ENCODE results near the gene ITPK1.
A peak's percentile ranks its signal among the peaks of the same experiment; 100 is the strongest.
"Not testable (repeated sequence)": the region's sequence is repeated elsewhere in the genome, so short reads cannot be mapped to it uniquely, and the experiment has no call there.

ITPK1 gene

DNA sequence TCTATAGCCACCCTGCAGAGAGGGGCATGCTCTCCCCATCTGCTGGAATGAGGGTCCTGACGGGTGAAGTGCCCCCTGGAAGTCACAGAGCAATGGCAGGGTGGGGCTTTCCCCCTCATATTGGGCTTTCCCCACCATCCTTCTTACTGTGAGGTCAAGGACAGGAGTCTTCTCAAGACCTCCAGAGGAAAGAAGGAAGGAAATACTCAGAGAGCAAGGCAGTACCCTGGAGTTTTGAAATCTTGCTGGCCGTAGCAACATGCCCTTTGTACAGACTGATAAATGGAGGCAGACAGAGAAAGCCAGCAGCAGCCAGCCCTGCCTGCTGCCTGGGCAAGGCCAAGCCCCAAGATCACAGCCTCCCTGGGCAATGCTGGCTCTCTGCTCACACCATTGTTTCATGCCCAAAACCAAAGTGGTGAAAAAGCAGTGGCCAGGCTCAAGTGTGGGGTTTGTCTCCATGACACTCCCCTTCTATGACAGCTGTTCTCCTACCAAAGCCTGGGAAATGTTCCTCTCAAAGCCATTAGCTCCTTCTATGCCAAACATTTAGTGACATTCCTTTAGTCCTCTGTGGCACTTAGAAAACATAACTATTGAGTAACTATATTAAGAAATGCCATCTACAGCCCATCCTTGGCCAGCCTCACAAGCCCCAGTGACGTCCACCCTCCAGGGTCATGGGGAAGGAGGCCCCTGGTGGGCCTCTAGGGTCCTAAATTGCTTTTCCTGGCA, 13.2 kb upstream of the ITPK1 start:
- DNase-seq = no peak

- DNase-seq = no peak
These were observed 10.4 kb upstream of the ITPK1 start for GRCh38 chr14:93126111-93126510.

GRCh38 chr14:93122826-93123225, 7.1 kb upstream of the ITPK1 start:
- DNase-seq = no peak

GRCh38 chr14:93121030-93121834, 5.5 kb upstream of the ITPK1 start:
- DNase-seq = no peak

DNA sequence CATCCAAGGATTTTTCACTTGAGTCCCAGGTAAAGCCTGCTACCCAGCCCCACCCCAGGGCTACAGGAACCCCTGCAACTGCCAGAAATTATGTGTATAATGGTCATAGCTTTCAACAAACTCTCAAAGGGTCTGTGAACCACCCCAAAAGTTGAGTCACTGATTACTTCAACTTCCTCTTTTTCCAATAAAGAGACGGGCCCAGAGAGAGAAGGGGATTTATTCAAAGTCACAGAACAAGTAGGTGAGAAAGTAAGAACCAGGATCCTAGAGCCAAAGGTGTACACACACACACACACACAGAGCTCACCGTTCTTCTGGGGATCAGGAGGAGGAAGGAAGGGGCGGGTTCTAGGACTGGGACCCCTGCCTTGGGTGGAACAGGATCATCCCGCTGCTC, 4.8 kb upstream of the ITPK1 start:
- no peak for DNase-seq

- no peak for DNase-seq
These were observed 1.0 kb upstream of the ITPK1 start for GRCh38 chr14:93116676-93117200.

DNA sequence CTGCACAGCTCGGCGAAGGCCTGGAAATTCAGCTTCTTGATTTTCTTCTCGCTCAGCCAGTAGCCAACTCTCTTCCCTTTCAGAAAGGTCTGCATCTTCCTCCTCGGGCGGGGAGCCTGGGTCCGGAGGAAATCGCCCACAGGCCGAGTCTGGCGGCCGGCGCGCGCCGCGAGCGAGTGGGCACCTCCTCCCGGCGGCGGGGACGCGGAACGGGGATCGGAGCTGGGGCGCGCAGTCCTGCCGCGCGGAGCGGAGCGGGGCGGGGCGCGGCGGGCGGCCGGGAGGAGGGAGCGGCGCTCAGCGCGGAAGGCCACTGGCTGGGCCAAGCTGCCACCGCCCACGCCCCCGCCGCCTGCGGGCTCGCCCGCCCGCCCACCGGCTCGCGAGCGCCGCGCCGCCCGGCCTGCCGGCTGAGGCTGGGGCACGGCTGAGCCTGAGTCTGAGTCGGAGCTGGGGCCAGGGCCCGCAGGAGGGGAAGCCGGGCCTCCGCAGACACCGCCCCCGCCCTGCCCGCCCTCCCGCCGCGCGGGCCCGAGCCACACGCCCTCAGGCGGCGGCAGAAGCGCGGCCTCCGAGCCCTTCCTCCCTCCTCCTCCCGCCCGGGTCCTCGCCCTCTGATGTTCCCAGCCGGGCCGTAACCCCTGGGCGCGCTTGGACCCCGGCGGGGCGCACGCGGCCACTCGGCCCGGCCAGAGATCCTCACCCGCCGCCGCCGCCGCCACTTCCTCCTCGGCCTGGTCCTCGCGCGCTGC, 480 bp downstream of the ITPK1 start:
- peak; percentile 81 for DNase-seq

- no peak for DNase-seq
These were observed 1.0 kb downstream of the ITPK1 start for GRCh38 chr14:93114713-93115068.

GRCh38 chr14:93114068-93114710, 1.5 kb downstream of the ITPK1 start:
- DNase-seq = no peak

DNA sequence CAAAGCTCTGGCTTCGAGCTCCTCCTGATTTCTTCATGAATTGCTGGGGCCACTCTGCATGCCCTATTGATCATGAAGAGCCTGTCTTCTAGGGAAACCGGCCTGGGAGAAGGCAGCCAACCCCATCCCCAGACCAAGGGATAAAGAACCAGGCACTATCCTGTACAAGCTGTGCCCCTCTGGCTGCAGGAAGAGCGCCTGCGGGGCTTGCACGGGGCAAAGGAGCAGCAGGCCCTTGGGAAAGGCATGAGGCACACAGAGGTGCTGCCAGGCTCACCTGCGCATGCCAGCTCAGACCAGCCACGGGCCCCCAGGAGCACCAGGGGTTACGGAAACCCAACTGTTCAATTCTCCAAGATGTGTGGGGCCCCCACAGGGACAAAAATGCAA, 2.1 kb downstream of the ITPK1 start:
- no peak for DNase-seq

GRCh38 chr14:93112891-93113677, 2.6 kb downstream of the ITPK1 start:
- DNase-seq = peak; percentile 59

GRCh38 chr14:93111541-93111940, 4.2 kb downstream of the ITPK1 start:
- not testable (repeated sequence) for DNase-seq

DNA sequence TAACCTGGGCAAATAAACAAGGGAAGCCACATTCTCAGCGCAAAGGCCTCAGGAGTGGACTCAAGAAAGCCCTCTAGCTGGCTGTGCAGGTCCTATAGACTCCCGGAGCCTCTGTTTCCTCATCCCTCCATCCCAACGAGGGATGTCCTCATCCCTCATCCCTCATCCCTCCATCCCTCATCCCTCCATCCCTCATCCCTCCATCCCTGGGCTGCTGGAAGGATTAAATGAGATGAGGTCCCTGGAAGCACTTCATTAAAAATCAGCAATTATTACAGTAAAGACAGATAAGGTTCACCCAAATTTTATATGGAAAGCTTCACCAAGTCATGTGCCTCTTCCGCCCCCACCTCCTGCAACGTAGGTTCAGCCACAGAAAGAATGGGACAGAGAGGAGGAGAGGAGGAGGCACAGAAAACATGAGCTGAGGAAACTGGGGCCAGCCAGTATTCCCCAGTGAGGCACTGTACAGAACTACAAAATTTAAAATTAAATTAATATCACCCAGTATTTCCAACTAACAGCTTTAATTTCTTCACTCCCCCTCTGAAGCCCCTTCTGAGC, 4.8 kb downstream of the ITPK1 start:
- no peak for DNase-seq

DNA sequence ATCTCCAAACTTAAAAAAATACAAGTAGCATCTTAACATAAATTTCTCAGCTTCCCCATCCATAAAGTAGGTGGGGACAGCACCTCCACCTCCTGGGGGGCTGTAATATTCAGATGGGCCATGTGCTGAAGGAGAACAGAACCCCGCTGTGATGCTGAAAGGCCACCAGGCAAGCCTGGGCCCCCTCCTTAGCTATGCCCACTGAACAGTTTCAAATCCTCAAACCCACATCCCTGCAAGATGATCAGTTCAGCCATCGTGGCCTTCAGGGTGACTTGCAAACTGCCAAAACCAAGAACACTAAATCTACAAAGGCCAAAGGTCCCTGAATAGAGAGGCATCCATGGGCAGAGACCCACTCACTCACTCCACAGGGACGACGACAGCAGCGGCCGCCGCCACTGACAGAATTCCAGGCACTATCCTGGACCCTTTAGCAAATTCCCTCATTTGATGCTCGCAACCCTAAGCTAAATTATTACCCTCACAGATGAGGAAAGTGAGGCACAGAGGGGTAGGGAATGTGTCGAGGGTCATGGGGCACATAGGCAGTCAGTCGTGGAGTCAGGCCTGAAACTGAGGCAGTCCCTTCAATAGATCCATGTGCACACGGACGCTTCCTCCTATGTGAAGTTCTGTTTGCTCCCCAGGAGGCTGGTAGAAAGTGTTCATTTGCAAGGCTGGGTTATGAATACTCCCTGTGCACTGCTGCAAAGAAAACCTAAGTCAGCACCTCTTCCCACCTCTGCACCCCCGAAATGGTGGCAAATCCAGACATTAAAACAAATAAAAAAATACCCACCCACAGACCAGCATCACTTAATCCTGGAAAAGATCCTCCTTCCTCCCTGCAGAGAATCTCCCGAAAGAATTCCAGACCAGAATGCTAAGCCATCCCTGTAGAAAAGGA, 5.9 kb downstream of the ITPK1 start:
- DNase-seq = no peak

DNA sequence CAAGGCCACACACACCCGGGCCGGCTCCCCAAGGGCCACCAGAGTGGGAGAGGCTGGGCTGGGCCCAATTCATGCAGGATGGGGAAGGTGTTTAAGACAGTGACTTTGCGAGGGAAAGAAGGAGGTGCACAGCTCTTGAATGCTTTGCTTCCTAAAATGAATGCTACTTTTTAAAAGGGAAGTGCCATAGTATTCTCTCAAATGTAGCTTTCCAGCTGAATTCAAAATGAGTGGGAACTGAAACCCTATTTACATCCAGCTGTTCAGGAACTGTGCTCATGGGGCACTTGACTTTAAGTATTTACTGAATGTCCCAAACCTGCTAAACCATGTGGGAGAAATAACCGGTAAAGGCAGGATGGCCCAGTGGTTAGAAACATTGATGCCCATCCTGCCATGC, 7.6 kb downstream of the ITPK1 start:
- DNase-seq = no peak

DNA sequence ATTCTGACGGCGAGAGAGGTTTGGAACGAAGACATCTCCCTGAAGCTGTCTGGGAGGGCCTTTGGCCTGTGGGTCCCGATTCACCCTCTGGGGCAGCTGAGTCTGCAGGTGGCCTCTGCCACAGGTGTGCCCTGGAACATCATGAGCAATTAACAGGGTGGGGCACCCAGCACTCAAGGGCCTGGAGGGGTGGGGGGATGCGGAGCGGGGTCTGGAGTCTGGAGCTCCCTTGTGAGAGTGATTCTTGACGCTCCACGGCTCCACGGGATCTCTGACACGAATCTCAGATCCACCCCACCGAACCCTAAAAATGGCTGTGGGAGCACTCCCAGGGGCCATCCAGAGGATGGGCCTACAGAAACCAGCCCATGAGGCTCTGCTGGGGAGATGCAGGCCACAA, 8.3 kb downstream of the ITPK1 start:
- DNase-seq = no peak

DNA sequence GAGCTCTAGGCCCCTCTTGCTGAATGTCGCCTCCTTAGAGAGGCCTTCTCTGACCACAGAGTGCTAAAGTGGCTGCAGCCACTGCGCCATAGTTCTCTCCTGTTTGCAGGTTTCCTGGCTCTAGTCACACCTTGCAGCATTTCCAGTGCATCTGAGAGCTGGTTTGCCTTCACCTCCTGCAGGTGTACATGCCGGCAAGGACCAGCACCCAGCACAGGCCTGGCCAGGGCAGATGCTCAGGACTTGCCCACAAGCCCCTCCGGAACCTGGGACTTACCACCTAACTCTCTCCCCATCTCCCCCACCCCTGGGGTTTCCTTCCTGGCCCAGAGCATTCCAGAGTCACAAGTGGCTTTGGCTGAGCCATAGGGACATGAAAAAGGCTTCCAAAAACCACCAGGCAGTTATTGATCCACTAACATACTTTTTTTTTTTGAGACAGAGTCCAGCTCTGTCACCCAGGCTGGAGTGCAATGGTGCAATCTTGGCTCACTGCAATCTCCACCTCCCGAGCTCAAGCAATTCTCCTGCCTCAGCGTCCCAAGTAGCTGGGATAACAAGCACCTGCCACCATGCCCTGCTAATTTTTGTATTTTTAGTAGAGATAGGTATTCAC, 9.1 kb downstream of the ITPK1 start:
- DNase-seq = no peak

DNA sequence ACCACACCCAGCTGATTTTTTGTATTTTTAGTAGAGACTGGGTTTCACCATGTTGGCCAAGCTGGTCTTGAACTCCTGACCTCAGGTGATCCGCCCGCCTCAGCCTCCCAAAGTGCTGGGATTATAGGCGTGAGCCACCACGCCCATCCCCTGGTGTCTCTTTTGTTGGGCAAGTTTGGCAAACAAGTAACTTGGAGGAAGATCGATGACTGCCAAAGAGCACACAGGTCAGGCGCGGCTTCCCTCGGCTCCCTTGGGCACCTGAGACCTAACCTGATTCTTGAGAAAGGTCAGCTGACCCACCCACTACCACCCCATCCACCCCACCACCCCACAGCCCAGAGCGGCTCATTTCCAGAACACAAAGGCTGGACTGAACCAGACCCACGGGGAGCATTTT, 9.9 kb downstream of the ITPK1 start:
- DNase-seq = not testable (repeated sequence)

GRCh38 chr14:93105362-93105761, 10.4 kb downstream of the ITPK1 start:
- no peak for DNase-seq

DNA sequence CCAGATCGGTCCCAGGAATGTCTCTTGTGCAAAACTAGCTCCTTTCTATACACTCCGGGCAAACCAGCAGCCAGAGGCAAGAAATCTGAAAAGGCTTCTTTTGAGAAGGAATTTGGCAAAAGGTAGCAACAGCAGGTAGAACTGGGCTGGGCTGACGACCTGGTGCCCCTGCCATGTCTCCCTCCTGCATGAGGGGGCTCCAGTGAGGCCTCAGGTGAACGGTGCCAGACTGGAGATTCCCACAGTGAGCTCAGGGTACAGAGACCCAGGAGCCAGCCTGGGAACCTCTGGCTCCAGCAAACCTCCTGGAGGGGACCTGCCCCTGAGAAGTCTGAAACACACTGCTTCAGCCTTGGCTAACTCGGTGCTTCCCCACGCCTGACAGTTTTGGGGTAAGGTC, 10.8 kb downstream of the ITPK1 start:
- no peak for DNase-seq
